ES-I3 (cell line): ENCODE data around the gene POU2AF3.

Experiments
- H3K36me3 ChIP-seq: 2 replicates; pipeline ENCODE4 v1.6.1; 2013; ENCODE audit warnings: mild to moderate bottlenecking, low read length, control low read depth, moderate library complexity; ENCODE audit not compliant: insufficient read depth
- H3K4me1 ChIP-seq: 2 replicates; pipeline ENCODE4 v1.6.1; 2013; ENCODE audit warnings: mild to moderate bottlenecking, control low read depth, low read length; ENCODE audit not compliant: insufficient read depth
- H3K9ac ChIP-seq: 2 replicates; pipeline ENCODE4 v1.6.1; 2013; ENCODE audit warnings: low read depth, mild to moderate bottlenecking, low read length, moderate library complexity
- H3K9me3 ChIP-seq: 2 replicates; pipeline ENCODE4 v1.6.1; 2013; ENCODE audit warnings: mild to moderate bottlenecking, low read length, moderate library complexity; ENCODE audit not compliant: control insufficient read depth, insufficient read depth

The POU2AF3 gene

GRCh38 chr11:111357150-111358037 is 59.0 kb downstream of the POU2AF3 start:
- Histone ChIP-seq H3K4me1 (no peaks in the 10 kb centered on the region), H3K36me3 (no peaks in the 10 kb centered on the region), H3K9me3 (no peaks in the 10 kb centered on the region), H3K9ac (no peak overlapping the region)
